Measurements from ENCODE around the gene TIMP1. TPM values are rescaled to one million over a fixed set of nuclear protein-coding genes. Genes with fewer than 3 reads are reported as not detected.

The TIMP1 gene
- total RNA-seq, 2 donors from 2014 or later = 373 to 916 TPM

- Histone ChIP-seq H3K27ac (peak overlapping the region; percentile 30 to 79), H3K36me3 (no peaks in the 10 kb centered on the region), H3K9me3 (no peaks in the 10 kb centered on the region), H3K4me1 (replicated peaks) (no peaks in the 10 kb centered on the region), H3K27me3 (replicated peaks; ENCODE audit: insufficient read depth) (no peaks in the 10 kb centered on the region), H3K4me3 (no peak overlapping the region)
- no peak for DNase-seq (ENCODE audit: low spot score)
- 60% methylated on average over 8 of the region's 8 CpGs for WGBS
- intact Hi-C loops (cut with DNase I) = no loop called here
- no peak for TF ChIP-seq CTCF (IDR thresholded peaks at IDR 0.05)
- no peak for TF ChIP-seq POLR2A (IDR thresholded peaks at IDR 0.05)
- TF ChIP-seq POLR2AphosphoS5 (IDR thresholded peaks at IDR 0.05) = no peak
These were observed 1.1 kb downstream of the TIMP1 start for GRCh38 chrX:47583240-47583861.

- H3K27me3 ChIP-seq (replicated peaks; ENCODE audit: insufficient read depth) = no peaks in the 10 kb centered on the region
- WGBS = 67% methylated on average over 6 of the region's 6 CpGs
- intact Hi-C loops (cut with DNase I) = no loop called here
These were observed 2.5 kb downstream of the TIMP1 start for GRCh38 chrX:47584714-47585113.

GRCh38 chrX:47585273-47585672 is 3.0 kb downstream of the TIMP1 start:
- Histone ChIP-seq H3K27ac (no peak overlapping the region), H3K27me3 (replicated peaks; ENCODE audit: insufficient read depth) (no peaks in the 10 kb centered on the region), H3K4me3 (no peak overlapping the region), H3K4me1 (replicated peaks) (no peaks in the 10 kb centered on the region), H3K9me3 (no peaks in the 10 kb centered on the region), H3K36me3 (no peaks in the 10 kb centered on the region)
- TF ChIP-seq POLR2A (IDR thresholded peaks at IDR 0.05) = no peak
- TF ChIP-seq CTCF (IDR thresholded peaks at IDR 0.05) = no peak
- no peak for TF ChIP-seq POLR2AphosphoS5 (IDR thresholded peaks at IDR 0.05)
- WGBS = 82% methylated on average over 13 of the region's 16 CpGs
- no peak for DNase-seq (ENCODE audit: low spot score)
- intact Hi-C loops (cut with DNase I) = no loop called here

More at GRCh38 chrX:47584714-47585113, 2.5 kb downstream of the TIMP1 start:
- Histone ChIP-seq H3K4me1 (replicated peaks) (no peaks in the 10 kb centered on the region), H3K36me3 (no peaks in the 10 kb centered on the region), H3K27ac (no peak overlapping the region), H3K9me3 (no peaks in the 10 kb centered on the region), H3K4me3 (no peak overlapping the region)
- DNase-seq (ENCODE audit: low spot score) = no peak
- TF ChIP-seq POLR2AphosphoS5 (IDR thresholded peaks at IDR 0.05) (no peak), CTCF (IDR thresholded peaks at IDR 0.05) (no peak), POLR2A (IDR thresholded peaks at IDR 0.05) (no peak)

GRCh38 chrX:47586043-47586787 is 4.0 kb downstream of the TIMP1 start:
- no peaks in the 10 kb centered on the region for H3K27me3 ChIP-seq (replicated peaks; ENCODE audit: insufficient read depth)
- no peak for DNase-seq (ENCODE audit: low spot score)
- 60% methylated on average over 7 of the region's 11 CpGs for WGBS
- TF ChIP-seq POLR2A (IDR thresholded peaks at IDR 0.05) = no peak
- no peak for TF ChIP-seq POLR2AphosphoS5 (IDR thresholded peaks at IDR 0.05)
- TF ChIP-seq CTCF (IDR thresholded peaks at IDR 0.05) = no peak
- no peaks in the 10 kb centered on the region for H3K36me3 ChIP-seq
- H3K4me3 ChIP-seq = no peak overlapping the region
- H3K9me3 ChIP-seq = no peaks in the 10 kb centered on the region
- H3K27ac ChIP-seq = no peak overlapping the region
- intact Hi-C loops (cut with DNase I) = no loop called here
- no peaks in the 10 kb centered on the region for H3K4me1 ChIP-seq (replicated peaks)
